Endothelial cell (in vitro differentiated cells): ENCODE measurements around the gene DOCK1. TPM values are rescaled to one million over a fixed set of nuclear protein-coding genes. Genes with fewer than 3 reads are reported as not detected.

Experiments used
- DNase-seq: peaks from one replicate; pipeline ENCODE4 v3.0.0; 2021; ENCODE audit warnings: low spot score
- H3K27ac Mint-ChIP-seq: one replicate; pipeline ENCODE4 v1.8.0; 2021; ENCODE audit warnings: mixed read lengths, inconsistent platforms; ENCODE audit not compliant: unreplicated experiment
- H3K27me3 Mint-ChIP-seq: one replicate; pipeline ENCODE4 v1.8.0; 2021; ENCODE audit warnings: mild to moderate bottlenecking, moderate library complexity, mixed read lengths, inconsistent platforms; ENCODE audit not compliant: unreplicated experiment
- H3K36me3 Mint-ChIP-seq: one replicate; pipeline ENCODE4 v1.8.0; 2021; ENCODE audit warnings: mild to moderate bottlenecking, low read depth, mixed read lengths, inconsistent platforms; ENCODE audit not compliant: unreplicated experiment
- H3K4me1 Mint-ChIP-seq: one replicate; pipeline ENCODE4 v1.8.0; 2021; ENCODE audit warnings: mild to moderate bottlenecking, mixed read lengths, inconsistent platforms; ENCODE audit not compliant: unreplicated experiment
- H3K4me3 Mint-ChIP-seq: one replicate; pipeline ENCODE4 v1.8.0; 2021; ENCODE audit warnings: mild to moderate bottlenecking, mixed read lengths, inconsistent platforms; ENCODE audit not compliant: unreplicated experiment
- H3K9me3 Mint-ChIP-seq: one replicate; pipeline ENCODE4 v1.8.0; 2021; ENCODE audit warnings: mixed read lengths, inconsistent platforms; ENCODE audit not compliant: unreplicated experiment
- CTCF ChIP-seq: fragments of 200-600 bp; sonication (generic); IDR thresholded peaks from one replicate; pipeline ENCODE4 v1.5.0; 2021; ENCODE audit warnings: antibody characterized with exemption; ENCODE audit not compliant: unreplicated experiment
- total RNA-seq: library from RNA; stranded (reverse); fragmentation: NEBNext Ultra II Directional; extraction: Animal tissue kit (Norgen Biotek cat#: 25700); gene quantifications from one replicate; pipeline ENCODE4 v1.2.1, GENCODE V29; 2021; ENCODE audit not compliant: unreplicated experiment

The DOCK1 gene
- total RNA-seq, 1 donor from 2014 or later = 116 TPM

GRCh38 chr10:127392351-127393235, 487.4 kb downstream of the DOCK1 start:
- Mint-ChIP-seq H3K9me3 (no peaks in the 10 kb centered on the region), H3K4me3 (no peak overlapping the region), H3K27ac (no peak overlapping the region), H3K4me1 (no peaks in the 10 kb centered on the region), H3K27me3 (peaks cover 4% of the 10 kb centered on the region), H3K36me3 (peaks cover 46% of the 10 kb centered on the region)
- TF ChIP-seq CTCF = no peak
- no peak for DNase-seq

- H3K4me1 Mint-ChIP-seq = peaks cover 10% of the 10 kb centered on the region
- no peak for DNase-seq
- no peak for TF ChIP-seq CTCF
- H3K9me3 Mint-ChIP-seq = no peaks in the 10 kb centered on the region
- peaks cover 14% of the 10 kb centered on the region for H3K36me3 Mint-ChIP-seq
- peaks cover 2% of the 10 kb centered on the region for H3K27me3 Mint-ChIP-seq
- no peak overlapping the region for H3K4me3 Mint-ChIP-seq
- no peak overlapping the region for H3K27ac Mint-ChIP-seq
These were observed 493.1 kb downstream of the DOCK1 start for GRCh38 chr10:127398140-127398970.

GRCh38 chr10:127398971-127399365, 493.7 kb downstream of the DOCK1 start:
- Mint-ChIP-seq H3K4me3 (no peak overlapping the region), H3K27me3 (peaks cover 2% of the 10 kb centered on the region), H3K36me3 (peaks cover 14% of the 10 kb centered on the region), H3K27ac (no peak overlapping the region), H3K9me3 (no peaks in the 10 kb centered on the region), H3K4me1 (peaks cover 10% of the 10 kb centered on the region)
- no peak for DNase-seq
- no peak for TF ChIP-seq CTCF

- H3K4me3 Mint-ChIP-seq = no peak overlapping the region
- no peak for TF ChIP-seq CTCF
- no peaks in the 10 kb centered on the region for H3K9me3 Mint-ChIP-seq
- H3K4me1 Mint-ChIP-seq = peaks cover 10% of the 10 kb centered on the region
- H3K36me3 Mint-ChIP-seq = peaks cover 14% of the 10 kb centered on the region
- no peak for DNase-seq
- peaks cover 2% of the 10 kb centered on the region for H3K27me3 Mint-ChIP-seq
- H3K27ac Mint-ChIP-seq = no peak overlapping the region
These were observed 494.4 kb downstream of the DOCK1 start for GRCh38 chr10:127399668-127400067.
